ENCODE measurements around the gene AKR7A3.
"Not testable (repeated sequence)": the region's sequence is repeated elsewhere in the genome, so short reads cannot be mapped to it uniquely, and the experiment has no call there.

Gene AKR7A3

DNA sequence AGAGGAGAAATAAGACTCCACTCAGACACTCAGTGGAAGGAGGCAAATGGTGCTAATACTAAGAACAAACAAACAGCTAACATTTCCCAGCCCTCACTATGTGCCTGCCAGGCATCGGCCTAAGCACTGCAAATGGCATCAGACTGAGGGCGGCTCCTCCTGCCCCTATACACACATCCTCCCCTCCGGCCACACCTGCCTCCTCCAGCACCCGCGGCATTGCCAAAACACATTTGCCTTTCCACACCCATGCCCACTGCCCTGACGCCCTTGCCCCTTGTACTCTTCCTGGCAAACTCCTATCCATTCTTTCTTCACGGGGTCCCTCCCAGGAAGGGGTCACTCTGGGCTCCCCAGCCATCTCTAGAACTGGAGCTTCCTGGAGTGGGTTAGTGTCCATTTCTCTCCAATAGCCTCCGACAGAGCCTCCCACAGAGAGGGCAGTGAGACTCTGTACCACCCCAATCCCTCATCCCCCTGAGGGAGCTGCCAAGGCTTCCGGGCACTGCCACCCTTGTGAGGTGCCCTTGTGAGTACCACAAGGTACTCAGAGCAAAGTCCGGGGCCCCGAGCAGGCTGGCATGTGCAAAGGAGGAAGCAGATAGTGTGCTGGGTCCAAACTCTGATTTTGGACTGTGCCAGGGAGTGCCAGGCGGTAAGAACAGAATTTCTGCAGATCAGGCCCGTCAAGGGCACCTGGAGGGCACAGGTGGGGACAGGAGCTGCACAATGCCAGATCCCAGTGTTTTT lies 959 bp downstream of the AKR7A3 start:
- DNase-seq, result no peak

DNA sequence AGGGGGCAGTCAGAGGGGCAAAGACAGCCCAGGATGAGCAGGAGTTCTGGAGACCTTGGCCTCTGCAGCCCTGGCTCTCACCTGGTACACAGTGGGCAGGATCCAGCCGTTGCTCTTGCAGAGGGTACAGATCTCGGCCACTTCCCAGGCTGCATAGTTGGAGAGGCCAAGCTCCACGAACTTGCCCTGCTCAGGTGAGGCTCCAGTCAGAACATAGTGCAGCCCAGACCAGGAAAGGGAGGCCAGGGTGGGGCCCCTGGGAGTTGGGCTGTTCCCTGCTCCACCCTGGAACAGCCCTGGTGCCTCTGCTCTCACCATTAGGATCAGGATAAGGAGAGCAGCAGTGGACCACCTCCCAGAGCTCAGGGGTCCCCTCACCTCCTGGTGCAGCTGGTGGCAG lies 2.8 kb downstream of the AKR7A3 start:
- DNase-seq, result not testable (repeated sequence)

DNA sequence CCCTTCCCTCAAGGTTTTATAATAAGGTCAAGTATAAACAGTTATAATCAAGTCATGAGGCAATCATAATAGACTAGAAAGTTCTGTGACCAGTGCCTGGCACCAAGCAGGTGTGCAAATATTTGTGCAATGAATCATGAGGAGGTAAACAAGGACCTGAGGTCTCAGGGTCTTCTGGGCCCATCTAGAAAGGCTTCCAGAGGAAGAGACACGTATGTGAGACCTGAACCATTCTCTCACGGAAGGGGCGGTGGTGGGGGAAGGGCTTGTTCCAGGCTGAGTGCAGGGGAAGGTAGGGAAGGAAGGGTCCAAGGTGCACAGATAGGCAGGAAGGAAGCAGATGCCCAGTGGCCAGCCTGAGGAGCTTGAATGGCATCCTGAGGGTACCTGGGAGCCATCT lies 3.2 kb downstream of the AKR7A3 start:
- not testable (repeated sequence) for DNase-seq

DNA sequence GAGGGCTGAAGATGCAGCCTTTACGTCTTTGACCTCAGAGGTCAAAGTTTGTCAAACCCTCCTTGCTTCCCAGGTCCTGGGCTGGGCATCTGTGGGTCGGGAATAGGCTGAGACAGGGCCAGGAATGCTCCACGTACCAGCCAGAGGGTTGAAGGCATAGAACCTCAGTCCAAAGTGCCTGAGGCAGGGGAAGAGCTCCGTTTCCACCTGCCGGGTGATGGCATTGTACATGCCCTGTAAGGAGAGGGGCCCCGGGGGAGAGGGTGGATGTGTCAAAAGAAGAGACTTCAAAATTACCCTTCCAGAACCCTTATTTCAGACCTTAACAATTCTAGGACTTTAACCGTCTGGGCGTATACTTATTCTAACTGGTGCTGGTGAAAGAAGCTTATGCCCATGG lies 3.7 kb downstream of the AKR7A3 start:
- DNase-seq, result no peak

DNA sequence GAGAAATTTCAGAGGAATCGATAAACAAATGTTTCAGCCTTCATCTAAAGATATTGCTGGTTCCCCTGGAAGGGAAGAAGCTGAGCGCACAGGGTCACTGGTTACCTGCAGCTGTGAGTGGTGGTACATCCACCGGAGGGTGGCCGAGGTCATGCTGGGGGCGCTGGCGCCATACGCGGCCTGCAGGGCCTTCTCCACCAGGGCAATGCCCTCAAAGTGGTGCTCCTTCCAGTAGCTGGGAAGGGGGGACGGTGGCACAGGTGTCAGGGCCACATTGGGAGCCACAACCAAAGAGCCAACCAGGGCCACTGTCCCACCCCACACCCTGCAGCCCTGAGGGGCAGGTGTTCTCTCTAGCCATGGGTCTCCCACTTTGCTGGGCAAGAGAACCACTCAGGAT lies 4.7 kb downstream of the AKR7A3 start:
- DNase-seq, result no peak

DNA sequence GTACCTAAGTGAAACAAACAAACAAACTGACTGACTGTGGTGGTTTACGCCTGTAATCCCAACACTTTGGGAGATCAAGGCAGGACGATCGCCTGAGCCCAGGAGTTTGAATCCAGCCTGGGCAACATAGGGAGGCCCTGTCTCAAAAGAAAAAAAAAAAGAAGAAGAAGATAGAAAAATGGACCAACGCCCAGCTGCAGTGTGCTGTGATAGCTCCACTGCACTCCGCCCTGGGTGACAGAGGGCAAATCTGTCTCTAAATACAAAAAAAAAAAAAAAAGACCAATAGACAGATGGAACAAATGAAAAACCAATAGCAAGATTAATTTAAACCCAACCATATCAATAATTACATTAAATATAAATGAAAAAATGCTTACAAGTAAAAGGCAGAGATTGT lies 13.9 kb downstream of the AKR7A3 start:
- DNase-seq, result no peak

DNA sequence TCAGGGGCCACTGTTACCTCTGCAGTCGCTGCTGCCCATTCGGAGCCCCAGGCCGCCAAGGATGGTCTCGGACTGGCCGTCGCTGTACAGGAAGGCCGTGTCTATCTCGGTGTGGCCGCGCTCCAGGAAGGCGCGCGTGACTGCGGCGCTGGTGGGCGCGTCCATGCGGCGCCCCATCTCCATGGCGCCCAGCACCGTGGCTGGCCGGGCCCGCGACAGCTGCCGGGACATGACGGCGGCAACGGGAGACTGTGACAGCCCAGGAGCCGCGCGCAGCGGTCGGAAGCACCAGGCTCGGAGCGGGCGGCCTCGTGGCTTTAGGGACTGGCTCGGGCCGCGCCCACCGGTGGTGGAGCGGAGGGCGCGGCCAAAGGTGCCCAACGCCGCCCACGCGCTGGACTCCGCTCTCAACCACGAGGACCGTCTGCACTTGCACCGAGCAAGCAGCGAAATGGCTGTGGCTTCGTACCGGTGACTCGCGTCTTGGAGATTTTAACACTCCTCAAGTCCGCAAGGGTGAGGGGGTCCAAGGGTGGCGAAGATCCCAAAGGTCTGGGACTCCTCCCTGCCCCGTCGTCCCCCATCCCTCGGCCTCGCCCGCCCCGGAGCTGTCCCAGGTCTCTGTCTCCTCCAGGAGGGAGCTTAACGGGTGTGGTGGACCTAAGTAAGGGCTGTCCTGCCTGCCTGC lies 14.6 kb downstream of the AKR7A3 start:
- DNase-seq, result not testable (repeated sequence)

DNA sequence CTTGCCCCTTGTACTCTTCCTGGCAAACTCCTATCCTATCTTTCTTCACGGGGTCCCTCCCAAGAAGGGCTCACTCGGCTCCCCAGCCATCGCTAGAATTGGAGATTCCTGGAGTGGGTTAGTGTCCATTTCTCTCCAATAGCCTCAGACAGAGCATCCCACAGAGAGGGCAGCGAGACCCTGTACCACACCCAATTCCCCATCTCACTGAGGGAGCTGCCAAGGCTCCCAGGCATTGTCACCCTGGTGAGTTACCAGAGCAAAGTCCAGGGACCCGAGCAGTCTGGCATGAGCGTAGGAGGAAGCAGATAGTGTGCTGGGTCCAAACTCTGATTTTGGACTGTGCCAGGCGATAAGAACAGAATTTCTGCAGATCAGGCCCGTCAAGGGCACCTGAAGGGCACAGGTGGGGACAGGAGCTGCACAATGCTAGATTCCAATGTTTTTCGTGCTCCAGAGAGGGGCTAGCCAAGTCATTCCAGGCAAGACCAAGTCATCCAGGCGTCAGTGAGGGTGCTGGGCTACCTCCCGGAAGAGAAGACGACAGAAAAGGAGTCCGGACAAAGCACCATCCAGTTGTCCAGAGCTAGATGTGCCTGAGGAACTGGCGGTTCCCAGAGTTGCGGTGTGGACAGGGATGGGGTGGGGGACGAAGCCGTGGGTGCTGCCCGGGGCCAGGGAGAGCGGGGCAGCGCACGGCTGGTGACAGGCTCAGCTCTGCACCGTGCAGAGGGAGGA lies 15.3 kb downstream of the AKR7A3 start:
- DNase-seq, result no peak

DNA sequence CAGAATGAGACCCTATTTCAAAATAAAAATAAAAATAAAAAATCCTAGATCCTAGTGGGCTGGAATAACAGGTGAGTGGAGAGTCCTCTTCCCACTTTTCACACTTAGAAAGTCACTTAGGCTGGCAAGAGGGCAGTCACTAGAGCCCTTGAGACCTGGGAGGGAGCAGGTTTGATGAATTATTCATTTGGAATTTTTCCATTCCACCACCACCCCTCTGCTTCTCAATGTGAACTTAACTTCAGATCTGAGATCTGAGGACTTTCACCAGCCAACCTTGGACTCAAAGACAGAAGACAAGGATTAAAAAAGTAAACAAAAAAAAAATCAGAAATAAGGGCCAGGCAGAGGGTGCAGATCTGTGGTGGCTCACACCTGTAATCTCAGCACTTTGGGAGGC lies 16.5 kb downstream of the AKR7A3 start:
- DNase-seq, result no peak

DNA sequence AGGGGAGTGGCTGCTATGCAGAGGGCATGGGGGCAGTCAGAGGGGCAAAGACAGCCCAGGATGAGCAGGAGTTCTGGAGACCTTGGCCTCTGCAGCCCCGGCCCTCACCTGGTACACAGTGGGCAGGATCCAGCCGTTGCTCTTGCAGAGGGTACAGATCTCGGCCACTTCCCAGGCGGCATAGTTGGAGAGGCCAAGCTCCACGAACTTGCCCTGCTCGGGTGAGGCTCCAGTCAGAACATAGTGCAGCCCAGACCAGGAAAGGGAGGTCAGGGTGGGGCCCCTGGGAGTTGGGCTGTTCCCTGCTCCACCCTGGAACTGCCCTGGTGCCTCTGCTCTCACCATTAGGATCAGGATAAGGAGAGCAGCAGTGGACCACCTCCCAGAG lies 18.2 kb downstream of the AKR7A3 start:
- not testable (repeated sequence) for DNase-seq

DNA sequence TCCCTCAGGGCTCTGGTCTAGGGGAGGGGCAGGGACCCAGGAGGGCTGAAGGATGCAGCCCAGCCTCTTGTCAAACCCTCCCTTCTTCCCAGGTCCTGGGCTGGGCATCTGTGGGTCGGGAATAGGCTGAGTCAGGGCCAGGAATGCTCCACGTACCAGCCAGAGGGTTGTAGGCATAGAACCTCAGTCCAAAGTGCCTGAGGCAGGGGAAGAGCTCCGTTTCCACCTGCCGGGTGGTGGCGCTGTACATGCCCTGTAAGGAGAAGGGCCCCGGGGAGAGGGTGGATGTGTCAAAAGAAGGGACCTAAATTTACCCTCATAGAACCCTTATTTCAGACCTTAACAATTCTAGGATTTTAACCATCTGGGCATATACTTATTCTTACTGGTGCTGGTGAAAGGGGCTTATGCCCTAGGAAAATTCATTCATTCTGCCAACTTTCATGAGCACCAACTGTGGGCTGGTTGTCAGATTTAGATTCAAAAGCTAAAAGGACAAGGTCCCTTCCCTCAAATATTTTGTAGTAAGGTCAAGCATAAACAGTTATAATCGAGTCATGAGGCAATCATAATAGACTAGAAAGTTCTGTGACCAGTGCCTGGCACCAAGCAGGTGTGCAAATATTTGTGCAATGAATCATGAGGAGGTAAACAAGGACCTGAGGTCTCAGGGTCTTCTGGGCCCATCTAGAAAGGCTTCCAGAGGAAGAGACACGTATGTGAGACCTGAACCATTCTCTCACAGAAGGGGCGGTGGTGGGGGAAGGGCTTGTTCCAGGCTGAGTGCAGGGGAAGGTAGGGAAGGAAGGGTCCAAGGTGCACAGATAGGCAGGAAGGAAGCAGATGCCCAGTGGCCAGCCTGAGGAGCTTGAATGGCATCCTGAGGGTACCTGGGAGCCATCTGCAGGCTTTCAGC lies 18.9 kb downstream of the AKR7A3 start:
- DNase-seq, result not testable (repeated sequence)

DNA sequence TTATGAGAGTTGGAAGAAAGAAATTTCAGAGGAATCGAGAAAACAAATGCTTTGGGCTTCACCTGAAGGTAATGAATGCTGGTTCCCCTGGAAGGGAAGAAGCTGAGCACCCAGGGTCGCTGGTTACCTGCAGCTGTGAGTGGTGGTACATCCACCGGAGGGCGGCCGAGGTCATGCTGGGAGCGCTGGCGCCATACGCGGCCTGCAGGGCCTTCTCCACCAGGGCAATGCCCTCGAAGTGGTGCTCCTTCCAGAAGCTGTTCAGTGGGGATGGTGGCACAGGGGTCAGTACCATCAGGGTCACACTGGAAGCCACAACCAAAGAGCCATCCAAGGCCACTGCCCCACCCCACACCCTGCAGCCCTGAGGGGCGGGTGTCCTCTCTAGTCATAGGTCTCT lies 20.1 kb downstream of the AKR7A3 start:
- DNase-seq, result no peak

DNA sequence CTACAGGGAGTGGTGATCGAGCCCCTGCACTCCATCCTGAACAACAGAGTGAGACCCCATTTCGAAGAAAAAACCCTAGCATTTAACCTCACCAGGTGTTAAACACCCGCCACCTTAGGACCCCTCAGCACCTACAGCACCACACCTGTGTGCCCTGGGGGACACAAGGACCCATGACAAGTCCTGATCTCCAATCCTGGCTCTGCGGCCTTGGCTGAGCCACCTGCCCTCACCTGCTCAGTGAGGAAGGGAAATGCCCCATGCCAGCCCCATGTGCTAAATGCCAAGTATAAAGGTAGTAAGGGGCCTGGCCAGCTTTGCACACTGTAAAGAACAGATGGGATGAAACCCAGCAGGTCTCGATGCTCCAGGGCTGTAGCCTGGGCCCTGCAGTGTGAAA lies 25.8 kb downstream of the AKR7A3 start:
- no peak for DNase-seq

DNA sequence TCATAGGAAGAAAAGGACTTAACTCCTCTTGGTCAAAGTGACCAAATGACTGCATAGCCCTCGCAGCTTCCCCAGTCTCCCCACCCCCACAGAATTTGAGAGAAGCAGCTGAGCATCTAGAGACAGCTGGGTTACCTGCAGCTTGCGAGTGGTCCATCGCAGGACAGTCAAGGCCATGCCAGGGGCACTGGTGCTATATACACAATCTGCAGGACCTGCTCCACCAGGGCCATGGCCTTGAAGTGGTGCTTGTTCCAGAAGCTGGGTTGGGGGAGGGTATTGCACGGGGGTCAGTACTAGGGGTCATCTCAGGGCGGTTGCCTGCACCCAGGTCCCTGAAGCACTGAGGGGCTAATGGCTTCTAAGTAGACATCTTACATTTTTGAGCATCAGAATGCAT lies 26.5 kb downstream of the AKR7A3 start:
- DNase-seq, result no peak

DNA sequence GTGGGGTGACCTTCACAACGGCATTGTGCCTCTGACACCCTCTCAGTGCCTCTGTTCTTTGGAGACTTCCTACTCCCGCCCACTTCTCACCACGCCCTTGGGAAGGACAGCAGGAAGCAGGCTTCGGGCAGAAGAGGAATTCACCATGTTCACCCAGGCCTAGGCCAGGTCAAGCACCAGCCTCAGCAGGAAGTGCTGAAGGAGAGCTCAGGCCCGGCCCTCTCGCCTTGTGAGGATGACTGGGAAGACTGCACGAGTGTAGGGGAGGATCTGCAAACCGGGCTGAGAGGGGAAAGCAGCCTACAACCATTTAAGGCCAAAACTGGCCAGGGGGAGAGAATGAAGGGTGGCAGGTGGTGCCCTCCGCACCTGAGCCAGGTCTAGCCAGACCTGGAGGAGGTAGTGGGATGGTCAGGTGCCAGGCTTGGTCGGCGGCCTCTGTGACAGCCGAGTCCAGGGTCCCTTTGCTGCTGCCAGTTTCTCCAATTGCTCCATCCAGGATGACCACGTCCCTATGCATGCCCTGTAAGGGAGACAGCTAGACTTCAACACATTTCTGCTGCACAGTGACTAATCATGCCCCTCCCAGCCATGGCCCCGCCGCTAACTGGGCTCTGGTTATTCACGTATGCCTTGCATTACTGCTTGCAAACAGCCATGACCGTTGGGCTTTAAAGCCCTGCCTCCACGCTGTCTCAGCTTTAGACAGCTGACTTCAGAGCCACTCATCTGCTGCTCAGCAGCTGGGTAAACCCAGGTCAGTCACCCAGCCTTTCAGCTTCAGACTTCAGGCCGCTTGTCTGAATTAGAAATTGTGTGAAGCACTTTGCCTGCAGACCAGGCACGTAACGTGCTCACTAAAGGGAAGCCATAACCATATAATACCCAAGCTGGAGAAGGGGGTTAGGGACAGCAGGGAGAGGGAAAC lies 28.1 kb downstream of the AKR7A3 start:
- no peak for DNase-seq

DNA sequence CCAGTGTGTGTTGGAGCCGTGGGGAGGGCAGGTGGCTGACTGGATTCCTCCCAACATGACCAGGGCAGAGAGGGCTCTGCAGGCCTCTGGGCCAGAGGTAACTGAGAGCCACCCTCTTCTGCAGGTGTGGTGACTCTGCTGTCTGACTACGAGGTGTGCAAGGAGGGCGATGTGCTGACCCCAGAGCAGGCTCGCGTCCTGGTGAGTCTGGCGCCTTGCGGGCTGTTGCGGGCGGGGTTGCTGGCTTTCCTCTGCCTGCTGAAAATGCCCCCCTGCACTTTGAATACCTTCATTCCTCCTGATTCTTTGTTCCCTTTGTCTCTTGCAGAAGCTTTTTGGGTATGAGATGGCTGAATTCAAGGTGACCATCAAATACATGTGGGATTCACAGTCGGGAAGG lies 30.2 kb downstream of the AKR7A3 start:
- no peak for DNase-seq

DNA sequence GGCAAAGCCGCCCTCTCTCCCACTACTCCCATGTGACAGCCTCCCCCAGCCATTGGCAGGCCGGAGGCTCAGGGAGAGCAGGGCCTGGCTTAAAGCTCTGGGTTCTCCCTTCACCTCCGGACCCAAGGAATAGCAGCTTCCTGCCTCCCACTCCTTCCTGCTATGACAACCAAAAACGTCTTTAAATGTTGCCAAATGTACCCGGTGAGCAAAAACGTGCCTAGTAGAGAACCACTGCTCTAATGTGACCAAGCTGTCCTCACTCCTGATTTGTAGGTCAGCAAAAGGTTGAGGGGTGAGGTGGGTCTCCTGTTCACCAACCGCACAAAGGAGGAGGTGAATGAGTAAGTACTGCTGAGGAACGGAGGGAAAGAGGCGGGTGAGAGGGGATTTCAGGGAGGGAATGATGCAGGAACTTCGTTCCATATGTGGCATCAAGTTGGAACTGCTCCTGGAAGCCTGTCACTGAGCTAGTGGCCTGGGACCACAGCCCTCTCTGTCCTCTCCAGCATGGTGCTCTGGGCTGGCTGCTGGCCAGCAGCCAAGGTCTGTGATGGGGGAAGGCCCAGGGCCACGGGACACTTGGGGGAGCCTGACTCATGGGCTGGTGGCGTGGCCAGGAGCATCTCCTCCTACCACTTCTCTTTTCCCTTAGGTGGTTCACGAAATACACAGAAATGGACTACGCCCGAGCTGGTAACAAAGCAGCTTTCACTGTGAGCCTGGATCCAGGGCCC lies 31.2 kb downstream of the AKR7A3 start:
- no peak for DNase-seq

DNA sequence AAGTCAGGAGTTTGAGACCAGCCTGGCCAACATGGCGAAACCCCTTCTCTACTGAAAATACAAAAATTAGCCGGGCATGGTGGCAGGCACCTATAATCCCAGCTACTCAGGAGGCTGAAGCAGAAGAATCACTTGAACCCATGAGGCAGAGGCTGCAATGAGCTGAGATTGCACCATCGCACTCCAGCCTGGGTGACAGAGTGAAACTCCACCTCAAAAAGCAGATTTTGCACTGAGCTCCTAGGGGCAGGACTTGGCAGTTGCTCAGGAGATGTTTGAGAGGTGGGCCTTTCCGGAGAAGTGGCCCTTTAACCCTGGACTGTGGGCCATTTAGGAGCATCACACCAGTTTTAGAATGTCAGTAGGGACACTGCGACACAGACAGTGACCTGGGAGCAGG lies 32.3 kb downstream of the AKR7A3 start:
- DNase-seq, result not testable (repeated sequence)

DNA sequence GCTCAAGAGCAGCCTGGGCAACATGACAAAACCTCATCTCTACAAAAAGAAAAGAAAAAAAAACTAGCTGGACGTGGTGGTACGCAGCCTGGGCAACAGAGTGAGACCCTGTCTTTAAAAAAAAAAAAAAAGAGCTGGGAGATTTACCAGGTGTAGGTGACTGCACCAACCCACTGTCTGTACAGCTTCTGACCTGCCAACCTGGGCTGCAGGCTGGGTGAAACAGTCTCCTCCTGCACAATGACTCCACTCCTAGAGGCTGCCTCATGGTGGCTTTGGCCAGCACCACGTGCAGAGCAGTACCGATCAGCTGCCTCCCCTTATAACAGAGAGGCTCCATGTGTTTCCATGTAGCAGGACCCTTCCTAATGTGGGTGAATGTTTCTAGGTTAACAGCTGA lies 33.3 kb downstream of the AKR7A3 start:
- DNase-seq, result no peak

DNA sequence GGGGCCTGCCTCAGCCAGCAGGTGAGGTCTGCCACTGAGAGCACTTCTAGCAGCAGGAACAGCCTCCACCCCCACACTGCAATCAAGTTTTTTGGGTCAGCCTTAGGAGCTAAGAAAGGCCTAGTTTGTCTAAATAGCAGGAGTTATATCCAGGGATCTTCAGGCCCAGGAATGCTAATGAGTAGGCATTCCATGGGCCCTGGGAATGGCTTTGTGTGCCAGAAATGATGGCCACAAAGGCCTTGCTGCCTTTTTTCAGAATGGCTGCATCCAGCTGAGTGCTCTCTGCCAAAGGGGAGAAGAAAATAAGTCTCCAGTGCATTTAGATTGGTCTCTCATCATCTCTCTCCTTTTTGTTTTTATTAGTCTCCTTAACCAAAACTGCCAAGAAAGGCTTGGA lies 34.2 kb downstream of the AKR7A3 start:
- DNase-seq, result no peak

Data from SW 1271 (cell line).